Endothelial cell of hepatic sinusoid (primary cell): ENCODE data around the gene CHTF18.

ENCODE experiments used
- in situ Hi-C: cut with HindIII; loops from 2 replicates; pipeline ENCODE4 v1.10.0; 2017; ENCODE audit warnings: low sequenced_read_pairs

The CHTF18 gene

GRCh38 chr16:790086-790485, 1.7 kb downstream of the CHTF18 start:
- in situ Hi-C loops = no loop called here

DNA sequence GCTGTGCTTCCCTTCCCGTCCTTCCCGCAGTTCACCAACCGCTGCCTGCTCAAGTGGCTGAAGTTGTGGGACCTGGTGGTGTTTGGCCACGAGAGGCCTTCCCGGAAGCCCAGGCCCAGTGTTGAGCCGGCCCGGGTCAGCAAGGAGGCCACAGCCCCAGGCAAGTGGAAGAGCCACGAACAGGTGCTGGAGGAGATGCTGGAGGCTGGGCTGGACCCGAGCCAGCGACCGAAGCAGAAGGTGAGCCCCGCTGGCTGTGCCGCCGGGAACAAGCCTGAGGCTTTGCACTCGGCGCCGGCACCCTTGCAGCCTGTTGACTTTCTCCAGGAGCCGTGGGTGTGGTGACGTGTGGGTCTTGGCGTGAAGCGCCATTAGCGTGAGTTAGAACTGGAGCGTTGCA, 2.7 kb downstream of the CHTF18 start:
- in situ Hi-C loops = no loop called here

- in situ Hi-C loops = no loop called here
Measured at GRCh38 chr16:792221-792995, 4.0 kb downstream of the CHTF18 start.

DNA sequence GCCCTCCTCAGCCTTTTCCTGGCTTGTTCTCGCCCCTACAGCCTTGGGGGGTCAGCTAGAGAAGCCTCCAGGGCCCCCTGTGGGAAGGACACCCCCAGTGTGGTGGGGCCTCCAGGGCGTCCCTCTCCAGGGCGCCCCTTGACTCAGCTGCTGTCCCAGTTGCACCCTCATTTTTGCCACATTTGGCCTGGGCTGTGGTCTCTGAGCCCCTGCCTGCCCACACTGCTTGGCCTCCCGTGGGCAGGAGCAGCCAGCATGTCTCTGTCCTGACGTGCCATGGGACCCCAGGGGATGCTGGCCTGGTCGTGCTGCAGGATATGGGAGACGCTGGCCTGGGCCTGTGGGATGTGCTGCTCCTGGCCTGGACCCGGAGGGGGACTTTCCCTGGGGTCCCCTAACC, 5.0 kb downstream of the CHTF18 start:
- in situ Hi-C loops = no loop called here

GRCh38 chr16:794091-794822, 5.8 kb downstream of the CHTF18 start:
- in situ Hi-C loops = no loop called here

DNA sequence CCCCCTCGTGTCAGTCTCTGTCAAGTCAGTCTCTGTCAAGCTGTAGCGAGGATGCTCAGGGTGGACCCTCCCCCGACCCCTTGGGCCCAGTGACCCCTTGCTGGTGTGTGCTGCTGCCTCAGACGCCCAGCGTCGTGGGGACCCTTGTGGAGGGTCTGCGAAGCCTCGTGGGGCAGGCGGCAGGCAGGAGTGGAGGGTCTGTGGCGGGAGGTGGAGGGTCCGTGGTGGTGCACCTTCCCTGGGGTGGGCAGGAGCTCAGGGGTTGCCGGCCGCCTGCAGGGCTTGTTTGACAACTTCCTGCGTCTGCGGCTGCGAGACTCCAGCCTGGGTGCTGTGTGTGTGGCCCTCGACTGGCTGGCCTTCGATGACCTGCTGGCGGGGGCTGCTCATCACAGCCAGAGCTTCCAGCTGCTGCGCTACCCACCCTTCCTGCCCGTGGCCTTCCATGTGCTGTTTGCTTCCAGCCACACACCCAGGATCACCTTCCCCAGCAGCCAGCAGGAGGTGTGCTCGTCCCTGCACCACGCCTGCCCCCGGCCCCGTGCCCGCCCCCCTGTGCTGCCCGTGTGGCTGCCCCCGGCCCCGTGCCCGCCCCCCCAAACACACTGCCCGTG, 6.5 kb downstream of the CHTF18 start:
- in situ Hi-C loops = no loop called here

- in situ Hi-C loops = no loop called here
Measured at GRCh38 chr16:795580-796229, 7.3 kb downstream of the CHTF18 start.

GRCh38 chr16:796296-797119, 8.1 kb downstream of the CHTF18 start:
- in situ Hi-C loops = no loop called here

DNA sequence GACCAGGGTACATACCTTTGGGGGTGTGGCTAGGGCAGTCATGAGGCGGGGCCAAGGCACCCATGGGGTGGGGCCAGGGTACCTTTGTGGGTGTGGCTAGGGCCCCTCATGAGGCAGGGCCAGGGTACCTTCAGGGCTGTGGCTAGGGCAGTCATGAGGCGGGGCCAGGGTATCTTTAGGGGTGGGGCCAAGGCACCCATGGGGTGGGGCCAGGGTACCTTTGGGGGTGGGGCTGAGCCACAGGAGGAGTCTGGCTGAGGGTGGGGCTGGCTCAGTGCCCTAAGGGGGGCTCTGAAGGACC, 8.7 kb downstream of the CHTF18 start:
- in situ Hi-C loops = no loop called here

- in situ Hi-C loops = no loop called here
Measured at GRCh38 chr16:797686-798085, 9.3 kb downstream of the CHTF18 start.

- in situ Hi-C loops = no loop called here
Measured at GRCh38 chr16:798666-799065, 10.2 kb downstream of the CHTF18 start.

GRCh38 chr16:799111-799947, 10.9 kb downstream of the CHTF18 start:
- in situ Hi-C loops = no loop called here

DNA sequence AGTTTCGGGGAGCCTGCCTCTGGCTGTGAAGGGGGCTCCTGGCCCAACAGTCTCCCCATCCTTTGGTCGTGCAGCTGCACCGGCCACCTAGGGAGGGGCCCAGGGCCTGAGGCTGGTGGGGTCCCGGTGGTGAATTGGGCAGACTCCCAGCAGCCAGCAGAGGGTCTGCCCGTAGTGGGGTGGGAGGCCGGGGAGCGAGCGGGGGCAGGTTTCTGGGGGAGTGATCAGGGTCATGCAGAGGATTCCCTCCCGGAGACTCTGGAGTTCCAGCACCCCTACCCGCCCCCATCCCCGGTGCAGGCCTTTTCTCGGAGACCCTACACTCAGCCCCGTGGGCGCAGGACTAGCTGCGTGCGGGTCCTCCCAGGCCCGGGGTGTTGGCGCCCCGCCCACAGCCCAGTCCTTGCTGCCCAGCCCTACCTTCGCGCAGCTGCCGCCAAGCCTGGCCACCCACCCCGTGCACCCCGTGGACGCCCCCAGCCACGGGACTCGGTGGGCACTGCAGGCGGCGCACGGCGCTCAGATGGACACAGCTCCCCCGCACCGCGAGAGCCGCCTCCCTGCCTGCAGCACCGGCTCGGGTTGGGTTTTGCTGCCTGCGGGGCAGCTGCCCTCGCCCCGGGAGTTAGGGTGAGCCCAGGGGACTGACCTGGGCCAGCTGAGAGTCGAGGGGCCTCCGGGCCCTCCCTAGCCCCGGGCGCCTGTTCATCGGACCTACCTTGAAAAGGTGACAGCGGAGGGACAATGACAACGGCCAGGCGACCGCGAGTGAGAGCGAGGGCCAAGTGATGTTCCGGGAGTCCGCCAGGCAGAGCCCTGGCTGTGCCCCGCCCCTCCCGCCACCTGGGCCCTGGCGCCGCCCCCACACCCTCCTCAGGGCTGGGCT, 11.8 kb downstream of the CHTF18 start, which contains the start of gene GNG13:
Gene GNG13, minus strand, starts transcription at position 787 of the 886 bp plus-strand sequence. CDS start 1,657 bp downstream, outside the sequence.
- in situ Hi-C loops = no loop called here

GRCh38 chr16:800834-801511, 12.6 kb downstream of the CHTF18 start:
- in situ Hi-C loops = no loop called here

DNA sequence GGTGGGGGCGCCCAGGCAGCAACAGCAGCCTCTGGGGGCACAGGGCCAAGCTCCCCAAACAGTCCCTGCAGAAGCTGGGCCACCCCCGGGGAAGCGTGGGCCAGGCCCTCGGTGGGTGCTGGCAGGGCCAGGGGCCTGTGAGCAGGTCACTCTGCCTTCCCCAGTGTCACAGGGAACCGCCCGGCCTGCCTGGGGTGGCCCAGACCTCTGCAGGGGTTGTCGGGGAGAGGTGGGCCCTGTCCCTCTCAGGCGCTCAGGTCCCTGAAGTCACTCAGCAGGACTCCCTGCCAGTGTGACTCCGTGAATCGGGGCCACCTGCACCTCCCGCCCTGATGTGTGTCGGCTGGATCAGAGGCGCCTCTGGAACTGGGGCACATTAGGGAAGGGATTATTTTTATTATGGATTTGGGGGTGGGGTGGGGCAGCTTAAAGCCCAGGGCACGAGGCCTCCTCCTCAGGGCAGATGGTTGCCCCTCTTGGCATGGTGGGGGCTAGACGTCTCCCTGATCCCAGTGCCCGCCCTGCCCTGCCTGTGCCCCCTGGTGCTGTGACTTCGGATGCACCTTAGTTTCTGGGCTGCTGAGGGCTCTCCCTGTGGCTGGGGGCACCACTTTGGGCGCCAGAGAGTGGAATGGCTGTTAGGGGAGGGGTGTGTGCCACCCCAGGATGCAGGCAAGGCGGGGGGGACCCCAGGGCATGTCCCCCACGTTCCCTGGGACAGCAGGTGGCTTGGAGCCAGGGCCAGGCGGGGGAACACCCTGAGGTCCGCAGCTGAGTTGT, 13.4 kb downstream of the CHTF18 start:
- in situ Hi-C loops = no loop called here

- in situ Hi-C loops = no loop called here
Measured at GRCh38 chr16:802461-802860, 14.0 kb downstream of the CHTF18 start.

DNA sequence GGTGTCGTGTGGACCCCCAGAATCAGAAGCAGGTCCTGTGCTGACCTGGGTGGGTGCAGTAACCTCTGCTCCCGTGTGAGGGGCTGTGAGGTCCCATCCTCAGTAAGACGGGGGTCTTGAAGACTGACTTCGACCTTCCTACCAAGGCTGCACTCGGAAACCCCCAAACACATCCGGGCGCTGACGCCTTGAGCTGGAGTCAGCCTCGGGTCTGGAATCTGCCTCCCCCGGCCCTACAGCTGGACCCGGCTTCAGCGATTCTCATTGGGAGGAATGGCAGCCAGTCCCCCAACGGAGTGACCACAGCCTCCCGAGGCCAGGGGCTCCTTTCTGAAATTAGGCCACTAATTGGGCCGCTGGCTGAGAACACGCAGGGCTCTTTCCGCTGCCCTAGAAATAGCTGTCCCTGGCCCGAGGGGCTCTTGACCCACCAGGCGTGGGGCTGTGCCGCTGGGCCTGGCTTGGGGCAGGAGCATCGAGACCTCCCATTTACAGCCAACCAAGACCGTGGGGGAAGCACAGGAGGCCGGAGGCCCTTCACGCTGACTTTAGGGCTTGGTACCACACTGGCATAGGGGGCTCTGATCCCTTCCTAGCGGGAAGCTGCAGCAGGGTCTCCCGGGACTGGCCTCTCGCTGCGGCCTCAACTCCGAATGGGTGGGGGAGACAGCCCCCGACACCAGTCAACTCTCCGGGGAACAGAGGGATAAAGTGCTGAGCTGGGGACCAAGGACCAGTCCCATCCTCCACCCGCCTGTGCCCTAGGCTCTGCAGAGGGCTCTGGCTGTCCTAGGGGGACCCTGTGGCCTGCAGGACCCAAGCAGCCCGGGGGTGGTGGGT, 14.7 kb downstream of the CHTF18 start:
- in situ Hi-C loops = no loop called here
